ENCODE results near the gene TRIM68.

The TRIM68 gene

DNA sequence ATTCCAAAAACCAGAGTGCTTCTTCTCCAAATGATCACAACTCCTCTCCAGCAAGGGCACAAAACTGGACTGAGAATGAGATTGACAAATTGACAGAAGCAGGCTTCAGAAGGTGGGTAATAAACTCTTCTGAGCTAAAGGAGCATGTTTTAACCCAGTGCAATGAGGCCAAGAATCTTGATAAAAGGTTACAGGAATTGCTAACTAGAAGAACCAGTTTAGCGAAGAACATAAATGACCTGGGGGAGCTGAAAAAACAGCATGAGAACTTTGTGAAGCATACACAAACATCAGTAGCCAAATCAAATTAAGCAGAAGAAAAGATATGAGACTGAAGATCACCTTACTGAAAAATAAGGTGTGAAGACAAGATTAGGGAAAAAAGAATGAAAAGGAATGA is 47.6 kb downstream of the TRIM68 start:
- Mint-ChIP-seq H3K4me3 (no peak overlapping the region), H3K9me3 (peaks cover 17 to 20% of the 10 kb centered on the region in 2 donors), H3K4me1 (no peaks in the 10 kb centered on the region), H3K27ac (no peak overlapping the region), H3K27me3 (peaks cover 16% of the 10 kb centered on the region)
- DNase-seq, result no peak
- ATAC-seq, result no peak

GRCh38 chr11:4559527-4560440 is 48.2 kb downstream of the TRIM68 start:
- H3K27me3 Mint-ChIP-seq, result peaks cover 16% of the 10 kb centered on the region
- H3K4me1 Mint-ChIP-seq, result no peaks in the 10 kb centered on the region
- no peak overlapping the region for H3K27ac Mint-ChIP-seq
- H3K9me3 Mint-ChIP-seq, result peaks cover 17 to 19% of the 10 kb centered on the region in 2 donors
- ATAC-seq (no peak), DNase-seq (no peak)
- H3K4me3 Mint-ChIP-seq, result no peak overlapping the region

DNA sequence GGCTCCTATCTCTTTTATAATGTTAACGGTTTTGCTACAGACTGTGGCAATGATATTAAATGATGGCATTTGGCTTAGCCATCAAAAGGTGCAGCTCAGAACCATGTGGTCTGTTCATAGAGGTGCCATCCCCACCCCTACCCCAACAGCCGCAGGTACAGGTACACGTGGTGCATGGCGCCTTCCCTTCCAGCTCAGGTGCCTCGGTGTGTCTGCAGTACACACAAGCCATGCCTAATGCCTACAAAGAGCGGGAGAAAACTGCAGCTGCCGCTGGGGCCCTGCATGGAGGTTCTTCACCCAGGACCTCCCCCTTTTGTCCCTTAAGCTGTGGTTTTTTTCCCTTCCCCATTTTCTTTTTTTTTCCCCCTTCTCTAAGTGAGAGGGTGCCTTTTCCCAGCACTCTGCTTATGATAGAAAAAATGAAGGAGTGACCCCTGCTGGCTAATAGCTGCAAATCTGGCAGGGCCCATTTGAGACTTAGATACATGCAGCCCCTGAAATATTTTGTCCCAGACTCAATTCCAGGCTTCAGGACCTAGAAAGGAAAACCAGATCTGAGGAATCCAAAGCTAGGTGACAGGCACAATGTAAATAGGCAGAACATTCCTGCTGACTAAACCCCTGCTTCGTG is 56.6 kb downstream of the TRIM68 start:
- DNase-seq (no peak), ATAC-seq (no peak)
- Mint-ChIP-seq H3K9me3 (no peaks in the 10 kb centered on the region), H3K27ac (no peak overlapping the region), H3K27me3 (peaks cover 23% of the 10 kb centered on the region), H3K4me1 (no peaks in the 10 kb centered on the region), H3K4me3 (no peak overlapping the region)

Data from stimulated activated naive CD8-positive, alpha-beta T cell treated with anti-CD3 and anti-CD28 coated beads, Interleukin-15, amount 100 ng/mL, for 72 hours (primary cell).